ENCODE results near the gene ZNF358. TPM values are rescaled to one million over a fixed set of nuclear protein-coding genes. Genes with fewer than 3 reads are reported as not detected.

The ZNF358 gene
- total RNA-seq, 4 donors from 2014 or later, result 31.9 to 49.8 (median 36.6) TPM

GRCh38 chr19:7552781-7553180 is 36.9 kb downstream of the ZNF358 start:
- TF ChIP-seq CTCF (IDR thresholded peaks at IDR 0.05), result no peak
- ATAC-seq (ENCODE audit: low FRiP score) (no peak), DNase-seq (ENCODE audit: low spot score) (no peak)

DNA sequence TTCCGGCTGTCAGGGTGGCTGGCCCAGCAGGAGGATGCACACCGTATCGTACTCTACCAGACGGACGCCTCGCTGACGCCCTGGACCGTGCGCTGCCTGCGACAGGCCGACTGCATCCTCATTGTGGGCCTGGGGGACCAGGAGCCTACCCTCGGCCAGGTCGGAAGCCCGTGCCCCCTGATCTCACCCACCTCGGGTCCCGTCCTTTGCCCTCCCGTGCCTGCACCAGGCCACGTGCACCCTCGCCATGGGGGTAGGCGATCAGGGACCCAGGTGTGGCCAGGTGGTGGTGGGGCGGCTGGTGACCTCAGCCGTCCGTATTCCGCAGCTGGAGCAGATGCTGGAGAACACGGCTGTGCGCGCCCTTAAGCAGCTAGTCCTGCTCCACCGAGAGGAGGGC is 38.7 kb downstream of the ZNF358 start:
- no peak for DNase-seq (ENCODE audit: low spot score)
- ATAC-seq (ENCODE audit: low FRiP score), result no peak
- TF ChIP-seq CTCF (IDR thresholded peaks at IDR 0.05), result no peak

GRCh38 chr19:7554990-7555864 is 39.3 kb downstream of the ZNF358 start:
- no peak for TF ChIP-seq CTCF (IDR thresholded peaks at IDR 0.05)
- no peak for DNase-seq (ENCODE audit: low spot score)
- ATAC-seq (ENCODE audit: low FRiP score), result no peak

GRCh38 chr19:7556696-7557315 is 40.9 kb downstream of the ZNF358 start:
- DNase-seq (ENCODE audit: low spot score) (no peak), ATAC-seq (ENCODE audit: low FRiP score) (no peak)
- no peak for TF ChIP-seq CTCF (IDR thresholded peaks at IDR 0.05)

DNA sequence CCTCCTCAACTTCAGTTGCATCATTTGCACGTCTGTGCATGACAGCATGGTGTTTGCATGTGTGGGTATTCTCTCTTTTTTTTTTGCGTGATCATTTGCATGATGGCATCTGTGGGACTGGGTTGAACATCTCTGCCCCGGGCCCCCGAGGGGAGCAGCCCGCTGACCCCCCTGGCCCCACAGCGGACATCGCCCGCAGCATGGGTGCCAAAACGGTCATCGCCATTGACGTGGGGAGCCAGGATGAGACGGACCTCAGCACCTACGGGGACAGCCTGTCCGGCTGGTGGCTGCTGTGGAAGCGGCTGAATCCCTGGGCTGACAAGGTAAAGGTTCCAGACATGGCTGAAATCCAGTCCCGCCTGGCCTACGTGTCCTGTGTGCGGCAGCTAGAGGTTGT is 42.8 kb downstream of the ZNF358 start:
- DNase-seq (ENCODE audit: low spot score), result no peak
- no peak for ATAC-seq (ENCODE audit: low FRiP score)
- TF ChIP-seq CTCF (IDR thresholded peaks at IDR 0.05), result no peak

DNA sequence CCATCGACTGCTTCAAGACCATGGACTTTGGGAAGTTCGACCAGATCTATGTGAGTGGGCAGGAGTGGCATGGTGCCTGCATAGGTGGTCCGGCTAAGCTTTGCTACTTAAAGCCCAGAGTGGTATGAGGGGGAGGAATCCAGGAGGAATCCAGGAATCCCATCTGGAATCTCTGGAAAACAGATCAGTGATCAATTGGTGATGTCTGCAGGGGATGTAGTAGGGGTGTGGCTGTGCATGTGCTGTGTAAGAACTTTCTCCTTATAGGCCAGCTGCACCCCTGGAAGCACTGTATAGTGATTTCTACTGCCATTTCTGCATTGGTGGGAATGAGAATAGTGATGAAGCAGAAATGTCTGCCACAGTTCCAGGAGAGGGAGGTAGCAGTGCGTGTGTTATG is 43.2 kb downstream of the ZNF358 start:
- ATAC-seq (ENCODE audit: low FRiP score) (no peak), DNase-seq (ENCODE audit: low spot score) (no peak)
- no peak for TF ChIP-seq CTCF (IDR thresholded peaks at IDR 0.05)

DNA sequence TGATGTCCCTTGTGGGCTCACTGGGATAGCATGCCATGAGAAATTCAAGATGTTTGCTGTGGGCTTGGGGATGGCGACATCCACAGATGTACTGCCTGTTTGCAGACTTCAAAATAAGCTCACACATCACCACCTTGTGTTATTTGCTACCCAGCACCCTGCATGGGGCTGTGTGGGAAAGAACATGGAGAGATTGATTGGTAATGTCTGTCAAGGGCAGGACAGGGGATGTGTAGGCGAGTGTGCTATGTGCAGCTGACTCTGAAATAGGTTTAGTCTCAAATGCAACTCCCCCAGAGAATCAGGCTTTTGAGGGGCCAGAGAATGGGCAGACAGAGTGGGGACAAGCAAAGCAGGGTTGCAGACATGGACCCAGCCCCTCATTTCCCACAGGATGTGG is 44.4 kb downstream of the ZNF358 start:
- ATAC-seq (ENCODE audit: low FRiP score) (no peak), DNase-seq (ENCODE audit: low spot score) (no peak)
- no peak for TF ChIP-seq CTCF (IDR thresholded peaks at IDR 0.05)
